ENCODE results near the gene SGPP2. TPM values are rescaled to one million over a fixed set of nuclear protein-coding genes. Genes with fewer than 3 reads are reported as not detected.

Gene SGPP2
- total RNA-seq, 1 donor from 2014 or later, result 0.11 TPM

DNA sequence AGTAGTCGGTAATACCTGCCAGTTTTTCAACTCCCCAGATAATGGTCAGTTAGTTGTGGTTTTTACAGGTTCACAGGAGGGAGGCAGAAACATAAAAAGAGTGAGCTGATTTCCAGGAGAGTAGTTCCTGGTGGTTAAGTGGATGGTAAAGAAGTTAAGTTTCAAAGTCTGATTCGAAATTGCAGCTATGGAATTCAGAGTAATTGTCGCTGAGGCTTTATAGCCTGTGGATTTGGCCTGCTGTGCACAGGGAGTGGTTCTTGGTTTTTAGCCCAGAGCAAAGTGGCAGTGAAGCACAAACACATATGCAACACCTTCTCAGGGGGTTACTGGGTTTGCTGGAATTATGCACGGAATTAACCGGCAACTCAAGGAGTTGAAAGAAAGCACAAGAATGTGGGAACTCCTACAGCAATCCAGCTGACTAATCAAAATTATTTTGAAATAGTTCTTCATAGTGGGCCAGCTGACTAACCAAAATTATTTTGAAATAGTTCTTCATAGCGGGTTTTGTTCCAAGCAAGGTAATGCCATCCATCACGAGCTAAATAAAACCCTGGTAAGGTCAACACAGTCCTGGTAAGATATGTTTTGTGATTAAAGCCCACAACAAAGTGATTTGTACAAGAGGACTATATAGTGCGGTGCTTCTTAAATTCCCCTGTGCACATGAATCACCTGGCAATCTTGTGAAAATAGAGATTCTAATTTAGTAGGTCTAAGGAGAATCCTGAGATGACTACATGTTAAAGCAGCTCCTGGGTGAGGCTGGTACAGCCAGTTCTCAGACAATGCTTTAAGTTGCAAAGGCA lies 94.4 kb downstream of the SGPP2 start:
- Mint-ChIP-seq H3K27ac (peak overlapping the region; percentile 72), H3K36me3 (no peaks in the 10 kb centered on the region), H3K27me3 (ENCODE audit: insufficient read depth, low read depth) (no peaks in the 10 kb centered on the region), H3K4me3 (no peak overlapping the region), H3K9me3 (peaks cover 8% of the 10 kb centered on the region), H3K4me1 (peaks cover 37% of the 10 kb centered on the region)
- H2AFZ ChIP-seq (replicated peaks), result no peak overlapping the region
- H4K20me1 ChIP-seq (ENCODE audit: low read depth), result no peaks in the 10 kb centered on the region
- H3K27me3 ChIP-seq, result no peaks in the 10 kb centered on the region
- peak overlapping the region; percentile 11 for H3K4me2 ChIP-seq
- peaks cover 13% of the 10 kb centered on the region for H3F3A ChIP-seq (ENCODE audit: low read depth)
- no peaks in the 10 kb centered on the region for H3K36me3 ChIP-seq
- TF ChIP-seq, protein P1, sequence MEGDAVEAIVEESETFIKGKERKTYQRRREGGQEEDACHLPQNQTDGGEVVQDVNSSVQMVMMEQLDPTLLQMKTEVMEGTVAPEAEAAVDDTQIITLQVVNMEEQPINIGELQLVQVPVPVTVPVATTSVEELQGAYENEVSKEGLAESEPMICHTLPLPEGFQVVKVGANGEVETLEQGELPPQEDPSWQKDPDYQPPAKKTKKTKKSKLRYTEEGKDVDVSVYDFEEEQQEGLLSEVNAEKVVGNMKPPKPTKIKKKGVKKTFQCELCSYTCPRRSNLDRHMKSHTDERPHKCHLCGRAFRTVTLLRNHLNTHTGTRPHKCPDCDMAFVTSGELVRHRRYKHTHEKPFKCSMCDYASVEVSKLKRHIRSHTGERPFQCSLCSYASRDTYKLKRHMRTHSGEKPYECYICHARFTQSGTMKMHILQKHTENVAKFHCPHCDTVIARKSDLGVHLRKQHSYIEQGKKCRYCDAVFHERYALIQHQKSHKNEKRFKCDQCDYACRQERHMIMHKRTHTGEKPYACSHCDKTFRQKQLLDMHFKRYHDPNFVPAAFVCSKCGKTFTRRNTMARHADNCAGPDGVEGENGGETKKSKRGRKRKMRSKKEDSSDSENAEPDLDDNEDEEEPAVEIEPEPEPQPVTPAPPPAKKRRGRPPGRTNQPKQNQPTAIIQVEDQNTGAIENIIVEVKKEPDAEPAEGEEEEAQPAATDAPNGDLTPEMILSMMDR (IDR thresholded peaks at IDR 0.05), result no peak
- TF ChIP-seq EZH2 (IDR thresholded peaks at IDR 0.05), result no peak
- TF ChIP-seq EZH2phosphoT487 (IDR thresholded peaks at IDR 0.05), result no peak
- H3K79me2 ChIP-seq (ENCODE audit: low read depth), result no peaks in the 10 kb centered on the region
- peaks cover 17% of the 10 kb centered on the region for H3K4me1 ChIP-seq
- no peaks in the 10 kb centered on the region for H3K9me3 ChIP-seq (ENCODE audit: low read depth)
- no peak overlapping the region for H3K27ac ChIP-seq
- H3K9ac ChIP-seq, result no peak overlapping the region
- no peak overlapping the region for H3K4me3 ChIP-seq
- peak; percentile 27 for DNase-seq (ENCODE audit: low spot score)

DNA sequence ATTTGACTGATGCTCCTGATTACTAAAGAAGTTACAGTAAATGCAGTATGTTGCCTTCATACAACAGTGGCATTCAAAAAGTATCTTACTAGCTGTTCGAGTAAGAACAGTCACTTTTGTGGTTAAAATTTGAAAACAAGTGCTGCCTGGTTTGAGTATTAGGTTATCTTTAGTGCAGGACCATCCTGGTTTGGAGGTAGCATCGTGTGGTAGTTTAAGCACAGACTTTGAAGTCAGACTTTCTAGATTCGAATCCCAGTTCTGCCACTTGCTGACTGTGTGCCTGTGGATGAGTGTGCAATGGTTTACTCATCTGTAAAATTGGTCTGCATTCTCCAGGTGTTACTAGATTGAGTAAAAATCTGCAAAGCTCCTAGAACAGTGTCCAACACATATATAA lies 96.8 kb downstream of the SGPP2 start:
- DNase-seq (ENCODE audit: low spot score), result no peak
- H3K4me1 Mint-ChIP-seq, result peaks cover 39% of the 10 kb centered on the region
- H3K27ac Mint-ChIP-seq, result no peak overlapping the region
- Histone ChIP-seq H3K36me3 (no peaks in the 10 kb centered on the region), H3K9ac (no peak overlapping the region), H4K20me1 (ENCODE audit: low read depth) (no peaks in the 10 kb centered on the region), H3K27ac (no peak overlapping the region), H3K79me2 (ENCODE audit: low read depth) (no peaks in the 10 kb centered on the region), H3K4me2 (no peak overlapping the region), H2AFZ (replicated peaks) (no peak overlapping the region), H3K27me3 (no peaks in the 10 kb centered on the region), H3K9me3 (ENCODE audit: low read depth) (no peaks in the 10 kb centered on the region), H3K4me1 (peaks cover 17% of the 10 kb centered on the region), H3F3A (ENCODE audit: low read depth) (peaks cover 13% of the 10 kb centered on the region), H3K4me3 (no peak overlapping the region)
- H3K36me3 Mint-ChIP-seq, result peaks cover 3% of the 10 kb centered on the region
- peaks cover 6% of the 10 kb centered on the region for H3K9me3 Mint-ChIP-seq
- H3K27me3 Mint-ChIP-seq (ENCODE audit: insufficient read depth, low read depth), result no peaks in the 10 kb centered on the region
- H3K4me3 Mint-ChIP-seq, result no peak overlapping the region
- TF ChIP-seq, protein P1 (IDR thresholded peaks at IDR 0.05), result no peak
- TF ChIP-seq EZH2phosphoT487 (IDR thresholded peaks at IDR 0.05), result no peak
- TF ChIP-seq EZH2 (IDR thresholded peaks at IDR 0.05), result no peak

- H3K4me1 ChIP-seq, result peaks cover 17% of the 10 kb centered on the region
- H4K20me1 ChIP-seq (ENCODE audit: low read depth), result no peaks in the 10 kb centered on the region
- no peak overlapping the region for H3K4me3 Mint-ChIP-seq
- no peak overlapping the region for H3K27ac Mint-ChIP-seq
- no peak overlapping the region for H3K9ac ChIP-seq
- H3F3A ChIP-seq (ENCODE audit: low read depth), result peaks cover 13% of the 10 kb centered on the region
- H3K36me3 Mint-ChIP-seq, result peaks cover 6% of the 10 kb centered on the region
- H3K4me1 Mint-ChIP-seq, result peaks cover 36% of the 10 kb centered on the region
- no peaks in the 10 kb centered on the region for H3K27me3 Mint-ChIP-seq (ENCODE audit: insufficient read depth, low read depth)
- H3K9me3 Mint-ChIP-seq, result peaks cover 4% of the 10 kb centered on the region
- DNase-seq (ENCODE audit: low spot score), result no peak
- H3K4me2 ChIP-seq, result no peak overlapping the region
- no peak overlapping the region for H2AFZ ChIP-seq (replicated peaks)
- H3K4me3 ChIP-seq, result no peak overlapping the region
- H3K79me2 ChIP-seq (ENCODE audit: low read depth), result no peaks in the 10 kb centered on the region
- no peaks in the 10 kb centered on the region for H3K9me3 ChIP-seq (ENCODE audit: low read depth)
- no peak for TF ChIP-seq EZH2 (IDR thresholded peaks at IDR 0.05)
- H3K36me3 ChIP-seq, result no peaks in the 10 kb centered on the region
- no peak overlapping the region for H3K27ac ChIP-seq
- no peaks in the 10 kb centered on the region for H3K27me3 ChIP-seq
Observed at GRCh38 chr2:222522082-222522481, 97.7 kb downstream of the SGPP2 start.
